Skeletal muscle cell (primary cell): Measurements from ENCODE around the gene R3HDM4.

ENCODE experiments used
- DNase-seq: peaks from one replicate; pipeline ENCODE4 v3.0.0-alpha.2; 2010; ENCODE audit warnings: low read depth
- H3K4me3 ChIP-seq: 2 replicates; pipeline ENCODE4 v1.5.1; 2011; ENCODE audit warnings: low read depth, mild to moderate bottlenecking, control low read depth, low read length, moderate library complexity

Gene R3HDM4

GRCh38 chr19:918481-919198 is 5.6 kb upstream of the R3HDM4 start:
- DNase-seq: no peak

GRCh38 chr19:918152-918437 is 5.1 kb upstream of the R3HDM4 start:
- DNase-seq: no peak
- no peak overlapping the region for H3K4me3 ChIP-seq

More at GRCh38 chr19:918481-919198, 5.6 kb upstream of the R3HDM4 start:
- H3K4me3 ChIP-seq: no peak overlapping the region

- H3K4me3 ChIP-seq: peak within 1 kb of the TSS; percentile 11
- DNase-seq: no peak
Measured at GRCh38 chr19:917323-918151, 4.5 kb upstream of the R3HDM4 start, which contains the start of gene KISS1R. TSS of gene KISS1R (plus strand) at chr19:917333. CDS start at chr19:917503, 170 bp downstream.

GRCh38 chr19:916645-917322 is 3.8 kb upstream of the R3HDM4 start:
- peak overlapping the region; percentile 11 for H3K4me3 ChIP-seq
- DNase-seq: no peak

GRCh38 chr19:912181-913079 is 589 bp downstream of the R3HDM4 start:
- H3K4me3 ChIP-seq: peak overlapping the region; percentile 81
- DNase-seq: no peak

GRCh38 chr19:911197-912033 is 1.6 kb downstream of the R3HDM4 start:
- no peak for DNase-seq
- H3K4me3 ChIP-seq: peak overlapping the region; percentile 16

- no peak for DNase-seq
- H3K4me3 ChIP-seq: no peak overlapping the region
Measured at GRCh38 chr19:907183-907853, 5.7 kb downstream of the R3HDM4 start.

GRCh38 chr19:906480-906879 is 6.5 kb downstream of the R3HDM4 start:
- no peak for DNase-seq
- no peak overlapping the region for H3K4me3 ChIP-seq

- no peak overlapping the region for H3K4me3 ChIP-seq
- DNase-seq: no peak
Measured at GRCh38 chr19:904545-904944, 8.5 kb downstream of the R3HDM4 start.

- no peak for DNase-seq
Measured at GRCh38 chr19:903266-903797, 9.7 kb downstream of the R3HDM4 start.

GRCh38 chr19:902446-903226 is 10.4 kb downstream of the R3HDM4 start:
- DNase-seq: no peak
- H3K4me3 ChIP-seq: no peak overlapping the region

More at GRCh38 chr19:903266-903797, 9.7 kb downstream of the R3HDM4 start:
- no peak overlapping the region for H3K4me3 ChIP-seq

- DNase-seq: no peak
- no peak overlapping the region for H3K4me3 ChIP-seq
Measured at GRCh38 chr19:902093-902370, 11.0 kb downstream of the R3HDM4 start.

GRCh38 chr19:901216-902092 is 11.6 kb downstream of the R3HDM4 start:
- no peak for DNase-seq
- H3K4me3 ChIP-seq: no peak overlapping the region

- DNase-seq: no peak
- no peak overlapping the region for H3K4me3 ChIP-seq
Measured at GRCh38 chr19:900302-901111, 12.5 kb downstream of the R3HDM4 start.

- no peak for DNase-seq
- no peak overlapping the region for H3K4me3 ChIP-seq
Measured at GRCh38 chr19:900043-900301, 13.0 kb downstream of the R3HDM4 start.
